HG02870 (cell line): ENCODE measurements around the gene RAB17.
"Not testable (repeated sequence)": the region's sequence is repeated elsewhere in the genome, so short reads cannot be mapped to it uniquely, and the experiment has no call there.

Experiments
- ATAC-seq: cut with Tn5 transposase; IDR thresholded peaks from one replicate; pipeline ENCODE4 v1.9.1; 2021; ENCODE audit warnings: mild to moderate bottlenecking, moderate library complexity; ENCODE audit not compliant: unreplicated experiment

RAB17 gene

GRCh38 chr2:237625216-237625705 lies 34.7 kb upstream of the RAB17 start:
- ATAC-seq = no peak

GRCh38 chr2:237624565-237624964 lies 34.0 kb upstream of the RAB17 start:
- ATAC-seq = no peak

- no peak for ATAC-seq
Measured at GRCh38 chr2:237623428-237624403, 33.2 kb upstream of the RAB17 start.

- no peak for ATAC-seq
Measured at GRCh38 chr2:237618449-237618848, 27.9 kb upstream of the RAB17 start.

GRCh38 chr2:237617587-237617982 lies 27.1 kb upstream of the RAB17 start:
- ATAC-seq = no peak

GRCh38 chr2:237616734-237617586 lies 26.4 kb upstream of the RAB17 start:
- no peak for ATAC-seq

GRCh38 chr2:237616373-237616733 lies 25.8 kb upstream of the RAB17 start:
- ATAC-seq = no peak

GRCh38 chr2:237615631-237616249 lies 25.2 kb upstream of the RAB17 start:
- no peak for ATAC-seq

GRCh38 chr2:237614151-237614720 lies 23.7 kb upstream of the RAB17 start:
- no peak for ATAC-seq

- ATAC-seq = no peak
Measured at GRCh38 chr2:237613679-237614078, 23.1 kb upstream of the RAB17 start.

GRCh38 chr2:237612527-237613357 lies 22.2 kb upstream of the RAB17 start:
- no peak for ATAC-seq

- ATAC-seq = not testable (repeated sequence)
Measured at GRCh38 chr2:237606522-237606921, 16.0 kb upstream of the RAB17 start.

- no peak for ATAC-seq
Measured at GRCh38 chr2:237604960-237605359, 14.4 kb upstream of the RAB17 start.

GRCh38 chr2:237604391-237604790 lies 13.9 kb upstream of the RAB17 start:
- ATAC-seq = no peak

GRCh38 chr2:237603718-237604362 lies 13.3 kb upstream of the RAB17 start:
- no peak for ATAC-seq

GRCh38 chr2:237603049-237603717 lies 12.6 kb upstream of the RAB17 start:
- ATAC-seq = no peak

- ATAC-seq = no peak
Measured at GRCh38 chr2:237602409-237602808, 11.9 kb upstream of the RAB17 start.

GRCh38 chr2:237601453-237602116 lies 11.1 kb upstream of the RAB17 start:
- ATAC-seq = no peak
